Stimulated activated memory B cell treated with anti-CD40 and anti-IgM and Interleukin-4, amounts not matched to agents 10 μg/mL and 1 μg/mL and 100 μg/mL, for 72 hours (primary cell): Measurements from ENCODE around the gene CEACAM19.
"Not testable (repeated sequence)": the region's sequence is repeated elsewhere in the genome, so short reads cannot be mapped to it uniquely, and the experiment has no call there.

Source experiments
- ATAC-seq: fragments of 150-1000 bp; cut with Tn5 transposase; 2 replicates; pipeline ENCODE4 v1.10.0; 2021
- H3K27ac Mint-ChIP-seq: one replicate; pipeline ENCODE4 v1.8.0; 2022; ENCODE audit warnings: mild to moderate bottlenecking, mixed read lengths
- H3K27me3 Mint-ChIP-seq: one replicate; pipeline ENCODE4 v1.8.0; 2022; ENCODE audit warnings: mixed read lengths
- H3K36me3 Mint-ChIP-seq: one replicate; pipeline ENCODE4 v1.8.0; 2022; ENCODE audit warnings: mixed read lengths
- H3K4me1 Mint-ChIP-seq: one replicate; pipeline ENCODE4 v1.8.0; 2022; ENCODE audit warnings: mixed read lengths
- H3K4me3 Mint-ChIP-seq: one replicate; pipeline ENCODE4 v1.8.0; 2022; ENCODE audit warnings: mild to moderate bottlenecking, moderate library complexity, mixed read lengths
- H3K9me3 Mint-ChIP-seq: one replicate; pipeline ENCODE4 v1.8.0; 2022; ENCODE audit warnings: mixed read lengths

The CEACAM19 gene

GRCh38 chr19:44698492-44699201 lies 27.4 kb downstream of the CEACAM19 start, which contains the start of gene CEACAM16:
CEACAM16 (plus strand) TSS chr19:44699151; CDS start chr19:44701457, 2,306 bp downstream.
- peaks cover 66% of the 10 kb centered on the region for H3K27me3 Mint-ChIP-seq
- peaks cover 6% of the 10 kb centered on the region for H3K4me1 Mint-ChIP-seq
- no peaks in the 10 kb centered on the region for H3K36me3 Mint-ChIP-seq
- no peak within 1 kb of the TSS for H3K4me3 Mint-ChIP-seq
- H3K27ac Mint-ChIP-seq = no peak within 1 kb of the TSS
- ATAC-seq = no peak
- no peaks in the 10 kb centered on the region for H3K9me3 Mint-ChIP-seq

GRCh38 chr19:44700547-44700946 lies 29.3 kb downstream of the CEACAM19 start:
- no peak overlapping the region for H3K27ac Mint-ChIP-seq
- H3K4me3 Mint-ChIP-seq = no peak overlapping the region
- no peaks in the 10 kb centered on the region for H3K36me3 Mint-ChIP-seq
- no peaks in the 10 kb centered on the region for H3K9me3 Mint-ChIP-seq
- ATAC-seq = no peak
- H3K4me1 Mint-ChIP-seq = no peaks in the 10 kb centered on the region
- peaks cover 73% of the 10 kb centered on the region for H3K27me3 Mint-ChIP-seq

- H3K9me3 Mint-ChIP-seq = no peaks in the 10 kb centered on the region
- no peaks in the 10 kb centered on the region for H3K36me3 Mint-ChIP-seq
- no peaks in the 10 kb centered on the region for H3K4me1 Mint-ChIP-seq
- peaks cover 74% of the 10 kb centered on the region for H3K27me3 Mint-ChIP-seq
- no peak overlapping the region for H3K4me3 Mint-ChIP-seq
- no peak for ATAC-seq
- no peak overlapping the region for H3K27ac Mint-ChIP-seq
These were observed 29.9 kb downstream of the CEACAM19 start for GRCh38 chr19:44701228-44701627.

- ATAC-seq = no peak
- Mint-ChIP-seq H3K4me1 (no peaks in the 10 kb centered on the region), H3K27ac (no peak overlapping the region), H3K36me3 (no peaks in the 10 kb centered on the region), H3K9me3 (no peaks in the 10 kb centered on the region), H3K27me3 (peaks cover 66% of the 10 kb centered on the region), H3K4me3 (no peak overlapping the region)
These were observed 31.4 kb downstream of the CEACAM19 start for GRCh38 chr19:44702551-44703176.

- Mint-ChIP-seq H3K9me3 (no peaks in the 10 kb centered on the region), H3K27ac (no peak overlapping the region), H3K4me1 (no peaks in the 10 kb centered on the region), H3K36me3 (no peaks in the 10 kb centered on the region), H3K4me3 (no peak overlapping the region), H3K27me3 (peaks cover 64% of the 10 kb centered on the region)
- ATAC-seq = no peak
These were observed 32.2 kb downstream of the CEACAM19 start for GRCh38 chr19:44703336-44704078.

GRCh38 chr19:44704982-44705381 lies 33.7 kb downstream of the CEACAM19 start:
- Mint-ChIP-seq H3K36me3 (no peaks in the 10 kb centered on the region), H3K4me3 (no peak overlapping the region), H3K4me1 (no peaks in the 10 kb centered on the region), H3K27ac (no peak overlapping the region), H3K27me3 (peaks cover 65% of the 10 kb centered on the region), H3K9me3 (no peaks in the 10 kb centered on the region)
- ATAC-seq = no peak

- H3K27me3 Mint-ChIP-seq = peaks cover 69% of the 10 kb centered on the region
- no peaks in the 10 kb centered on the region for H3K36me3 Mint-ChIP-seq
- H3K4me3 Mint-ChIP-seq = no peak overlapping the region
- H3K27ac Mint-ChIP-seq = no peak overlapping the region
- H3K9me3 Mint-ChIP-seq = no peaks in the 10 kb centered on the region
- no peak for ATAC-seq
- no peaks in the 10 kb centered on the region for H3K4me1 Mint-ChIP-seq
These were observed 34.3 kb downstream of the CEACAM19 start for GRCh38 chr19:44705502-44706010.

- no peak for ATAC-seq
- H3K36me3 Mint-ChIP-seq = no peaks in the 10 kb centered on the region
- no peak overlapping the region for H3K4me3 Mint-ChIP-seq
- H3K27ac Mint-ChIP-seq = no peak overlapping the region
- peaks cover 68% of the 10 kb centered on the region for H3K27me3 Mint-ChIP-seq
- H3K9me3 Mint-ChIP-seq = no peaks in the 10 kb centered on the region
- no peaks in the 10 kb centered on the region for H3K4me1 Mint-ChIP-seq
These were observed 35.4 kb downstream of the CEACAM19 start for GRCh38 chr19:44706506-44707236.

GRCh38 chr19:44707794-44708193 lies 36.5 kb downstream of the CEACAM19 start:
- no peak overlapping the region for H3K4me3 Mint-ChIP-seq
- H3K36me3 Mint-ChIP-seq = no peaks in the 10 kb centered on the region
- H3K4me1 Mint-ChIP-seq = no peaks in the 10 kb centered on the region
- no peak overlapping the region for H3K27ac Mint-ChIP-seq
- peaks cover under 1% of the 10 kb centered on the region for H3K9me3 Mint-ChIP-seq
- H3K27me3 Mint-ChIP-seq = peaks cover 68% of the 10 kb centered on the region
- ATAC-seq = no peak

- ATAC-seq = no peak
- Mint-ChIP-seq H3K36me3 (no peaks in the 10 kb centered on the region), H3K27me3 (peaks cover 62% of the 10 kb centered on the region), H3K27ac (no peak overlapping the region), H3K4me3 (no peak overlapping the region), H3K9me3 (peaks cover 2% of the 10 kb centered on the region), H3K4me1 (no peaks in the 10 kb centered on the region)
These were observed 37.7 kb downstream of the CEACAM19 start for GRCh38 chr19:44708940-44709339.

GRCh38 chr19:44709434-44710266 lies 38.4 kb downstream of the CEACAM19 start:
- not testable (repeated sequence) for H3K4me1 Mint-ChIP-seq, ATAC-seq, H3K36me3 Mint-ChIP-seq, H3K4me3 Mint-ChIP-seq, H3K27ac Mint-ChIP-seq, H3K9me3 Mint-ChIP-seq
- H3K27me3 Mint-ChIP-seq = peaks cover 55% of the 10 kb centered on the region

- H3K36me3 Mint-ChIP-seq = no peaks in the 10 kb centered on the region
- H3K4me1 Mint-ChIP-seq = no peaks in the 10 kb centered on the region
- H3K9me3 Mint-ChIP-seq = peaks cover 9% of the 10 kb centered on the region
- no peak overlapping the region for H3K27ac Mint-ChIP-seq
- H3K4me3 Mint-ChIP-seq = no peak overlapping the region
- no peak for ATAC-seq
- peaks cover 47% of the 10 kb centered on the region for H3K27me3 Mint-ChIP-seq
These were observed 39.2 kb downstream of the CEACAM19 start for GRCh38 chr19:44710483-44710882.

GRCh38 chr19:44712864-44713515 lies 41.7 kb downstream of the CEACAM19 start:
- Mint-ChIP-seq H3K9me3 (peaks cover 13% of the 10 kb centered on the region), H3K4me1 (no peaks in the 10 kb centered on the region), H3K36me3 (no peaks in the 10 kb centered on the region), H3K27ac (no peak overlapping the region), H3K4me3 (no peak overlapping the region), H3K27me3 (peaks cover 30% of the 10 kb centered on the region)
- ATAC-seq = no peak
